PC-9 (cell line): ENCODE measurements around the gene FKBP7. TPM values are rescaled to one million over a fixed set of nuclear protein-coding genes. Genes with fewer than 3 reads are reported as not detected.

ENCODE experiments used
- BruUV-seq: library from RNA; stranded (reverse); fragments of 400-500 nt; replicated peaks from 2 replicates; lab custom pipeline; 2021; lab: Mats Ljungman, UMichigan
- CTCF ChIA-PET: fragments of 300-600 bp; sonication (Branson Sonifier 250); formaldehyde crosslinking; loops from one replicate; lab custom pipeline; 2022; ENCODE audit warnings: antibody characterized with exemption; lab: Charles Lee
- POLR2A ChIA-PET: fragments of 300-600 bp; sonication (Branson Sonifier 250); formaldehyde crosslinking; loops from one replicate; lab custom pipeline; 2022; ENCODE audit warnings: antibody characterized with exemption; ENCODE audit not compliant: unreplicated experiment; lab: Charles Lee
- DNase-seq, 2 experiments: peaks; one replicate each; pipeline versions ENCODE4 v3.0.0 to v3.0.0-alpha.2; 2015 to 2022; ENCODE audit warnings: mixed read lengths in 1 of 2
- H2AFZ ChIP-seq: fragments of 200-600 bp; sonication (generic); 2 replicates; pipeline ENCODE4 v1.8.1; 2017; ENCODE audit warnings: antibody characterized with exemption
- H3F3A ChIP-seq: fragments of 200-600 bp; sonication (generic); 2 replicates; pipeline ENCODE4 v1.8.1; 2017; ENCODE audit warnings: antibody characterized with exemption, mild to moderate bottlenecking, low read depth; ENCODE audit not compliant: insufficient read depth
- H3K27ac ChIP-seq: fragments of 200-600 bp; sonication (generic); 2 replicates; pipeline ENCODE4 v1.6.1; 2016; ENCODE audit warnings: mixed run types
- H3K27me3 ChIP-seq: fragments of 200-600 bp; sonication (generic); 2 replicates; pipeline ENCODE4 v1.6.1; 2016; ENCODE audit warnings: low read depth, mixed run types; ENCODE audit not compliant: insufficient read depth
- H3K36me3 ChIP-seq: fragments of 200-600 bp; sonication (generic); 2 replicates; pipeline ENCODE4 v1.6.1; 2016; ENCODE audit warnings: low read depth, mixed run types
- H3K4me1 ChIP-seq: fragments of 200-600 bp; sonication (generic); replicated peaks from 2 replicates; pipeline ENCODE4 v1.6.1; 2016; ENCODE audit warnings: mixed run types; ENCODE audit not compliant: insufficient read depth
- H3K4me2 ChIP-seq: fragments of 200-600 bp; sonication (generic); 2 replicates; pipeline ENCODE4 v1.6.1; 2017; ENCODE audit warnings: mixed run types
- H3K4me3 ChIP-seq: fragments of 200-600 bp; sonication (generic); 2 replicates; pipeline ENCODE4 v1.6.1; 2016; ENCODE audit warnings: mixed run types
- H3K79me2 ChIP-seq: fragments of 200-600 bp; sonication (generic); 2 replicates; pipeline ENCODE4 v1.6.1; 2017; ENCODE audit warnings: low read depth, mixed run types
- H3K9me2 ChIP-seq: fragments of 200-600 bp; sonication (generic); 2 replicates; pipeline ENCODE4 v1.8.1; 2017; ENCODE audit warnings: mild to moderate bottlenecking; ENCODE audit not compliant: insufficient read depth
- H3K9me3 ChIP-seq: fragments of 200-600 bp; sonication (generic); 2 replicates; pipeline ENCODE4 v1.8.1; 2016; ENCODE audit warnings: low read depth; ENCODE audit not compliant: insufficient read depth
- H4K20me1 ChIP-seq: fragments of 200-600 bp; sonication (generic); 2 replicates; pipeline ENCODE4 v1.8.1; 2017; ENCODE audit not compliant: insufficient read depth
- CTCF ChIP-seq: fragments of 200-600 bp; sonication (generic); conservative IDR thresholded peaks from 2 replicates; pipeline ENCODE4 v1.6.1; 2017; ENCODE audit warnings: mixed run types, antibody characterized with exemption, mild to moderate bottlenecking, moderate library complexity
- EZH2 ChIP-seq: fragments of 200-600 bp; sonication (generic); IDR thresholded peaks from 2 replicates; pipeline ENCODE4 v1.8.0; 2017; ENCODE audit warnings: antibody characterized with exemption, low read depth
- intact Hi-C: fragments of 100-400 bp; cut with micrococcal nuclease; formaldehyde crosslinking; loops from one replicate; pipeline ENCODE4 v1.10.0; 2022; ENCODE audit not compliant: unreplicated experiment
- total RNA-seq: library from RNA; stranded (reverse); gene quantifications from 2 replicates; pipeline ENCODE4 v1.2.3, GENCODE V29; 2021

FKBP7 gene
- total RNA-seq, 1 experiment from 2014 or later = 6.1 TPM

GRCh38 chr2:178514664-178515063, 36.3 kb upstream of the FKBP7 start:
- Histone ChIP-seq H4K20me1 (no peaks in the 10 kb centered on the region), H3K9me3 (no peaks in the 10 kb centered on the region; the same call in 1 of the 2 replicates), H3K79me2 (no peaks in the 10 kb centered on the region), H3K4me1 (peaks cover 26% of the 10 kb centered on the region), H2AFZ (no peak overlapping the region), H3K27me3 (no peaks in the 10 kb centered on the region), H3K4me3 (no peak overlapping the region), H3F3A (peaks cover 18% of the 10 kb centered on the region), H3K9me2 (no peaks in the 10 kb centered on the region), H3K4me2 (peak overlapping the region; percentile 24; the same call in 1 of the 2 replicates), H3K36me3 (peaks cover 21% of the 10 kb centered on the region), H3K27ac (peak overlapping the region; percentile 53)
- ChIA-PET POLR2A (no interaction called here), CTCF (no interaction called here)
- intact Hi-C loops = no loop called here
- no TSS peak for BruUV-seq
- peak in 1 of 2 experiments; percentile 62 for DNase-seq
- TF ChIP-seq CTCF (no peak), EZH2 (no peak)

- BruUV-seq = no TSS peak
- intact Hi-C loops = no loop called here
- CTCF ChIA-PET = no interaction called here
Observed at GRCh38 chr2:178513876-178514275, 35.5 kb upstream of the FKBP7 start.

DNA sequence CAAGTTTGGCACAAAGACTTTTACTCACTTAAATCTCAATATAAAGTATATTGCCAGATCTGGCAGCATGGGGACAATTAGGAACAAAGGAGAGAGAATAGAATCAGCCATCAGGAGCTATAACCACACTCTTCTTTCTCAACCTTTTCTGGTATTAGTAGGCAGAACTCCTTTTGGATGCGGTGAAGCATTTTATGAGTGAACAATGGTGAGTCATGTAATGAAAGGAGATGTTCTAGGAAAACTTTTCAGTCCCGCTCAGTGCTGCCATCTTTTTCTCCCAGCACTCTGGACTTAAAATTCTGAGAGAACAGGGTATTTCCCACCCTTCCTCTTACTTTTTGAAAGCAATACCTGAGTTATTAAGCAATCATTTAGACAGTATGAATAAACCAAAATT, 34.1 kb upstream of the FKBP7 start:
- no peak for DNase-seq
- BruUV-seq = TSS peak; percentile 2
- H3K27me3 ChIP-seq = no peaks in the 10 kb centered on the region

More at GRCh38 chr2:178513876-178514275, 35.5 kb upstream of the FKBP7 start:
- DNase-seq = no peak
- POLR2A ChIA-PET = no interaction called here
- Histone ChIP-seq H3K79me2 (no peaks in the 10 kb centered on the region), H3K9me3 (no peaks in the 10 kb centered on the region; the same call in 1 of the 2 replicates), H2AFZ (no peak overlapping the region), H3K9me2 (no peaks in the 10 kb centered on the region), H4K20me1 (no peaks in the 10 kb centered on the region), H3K4me3 (no peak overlapping the region), H3K4me1 (peaks cover 26% of the 10 kb centered on the region), H3F3A (peaks cover 18% of the 10 kb centered on the region), H3K27ac (peak overlapping the region; percentile 53; the same call in 1 of the 2 replicates), H3K4me2 (no peak overlapping the region), H3K27me3 (no peaks in the 10 kb centered on the region), H3K36me3 (peaks cover 21% of the 10 kb centered on the region)
- TF ChIP-seq CTCF = no peak
- no peak for TF ChIP-seq EZH2

More for the DNA sequence above, 34.1 kb upstream of the FKBP7 start:
- peaks cover 18% of the 10 kb centered on the region for H3F3A ChIP-seq
- no peaks in the 10 kb centered on the region; the same call in 1 of the 2 replicates for H3K9me3 ChIP-seq
- no peak overlapping the region for H2AFZ ChIP-seq
- H3K27ac ChIP-seq = no peak overlapping the region
- H3K9me2 ChIP-seq = no peaks in the 10 kb centered on the region
- no peak overlapping the region for H3K4me2 ChIP-seq
- ChIA-PET CTCF (interaction anchor here (0.6 kb wide), 2 partner anchors 18 to 356 kb away, joined by 3 read pairs; no protein-coding TSS in a partner anchor), POLR2A (interaction anchor here (0.6 kb wide), 1 partner anchor 755 kb away, joined by 7 read pairs; no protein-coding TSS in a partner anchor)
- intact Hi-C loops = no loop called here
- no peak overlapping the region for H3K4me3 ChIP-seq
- TF ChIP-seq EZH2 (no peak), CTCF (no peak)
- peaks cover 21% of the 10 kb centered on the region for H3K36me3 ChIP-seq
- H3K4me1 ChIP-seq = peaks cover 26% of the 10 kb centered on the region
- H3K79me2 ChIP-seq = no peaks in the 10 kb centered on the region
- no peaks in the 10 kb centered on the region for H4K20me1 ChIP-seq
